Stimulated activated CD8-positive, alpha-beta memory T cell treated with anti-CD3 and anti-CD28 coated beads, Interleukin-12 subunit alpha, Interleukin-12 subunit beta, amount 100 ng/mL, for 24 hours (primary cell): Measurements from ENCODE around the gene CD93.

Experiments used
- DNase-seq: peaks from one replicate; pipeline ENCODE4 v3.0.0-alpha.2; 2020; ENCODE audit errors: extremely low read depth

Gene CD93

DNA sequence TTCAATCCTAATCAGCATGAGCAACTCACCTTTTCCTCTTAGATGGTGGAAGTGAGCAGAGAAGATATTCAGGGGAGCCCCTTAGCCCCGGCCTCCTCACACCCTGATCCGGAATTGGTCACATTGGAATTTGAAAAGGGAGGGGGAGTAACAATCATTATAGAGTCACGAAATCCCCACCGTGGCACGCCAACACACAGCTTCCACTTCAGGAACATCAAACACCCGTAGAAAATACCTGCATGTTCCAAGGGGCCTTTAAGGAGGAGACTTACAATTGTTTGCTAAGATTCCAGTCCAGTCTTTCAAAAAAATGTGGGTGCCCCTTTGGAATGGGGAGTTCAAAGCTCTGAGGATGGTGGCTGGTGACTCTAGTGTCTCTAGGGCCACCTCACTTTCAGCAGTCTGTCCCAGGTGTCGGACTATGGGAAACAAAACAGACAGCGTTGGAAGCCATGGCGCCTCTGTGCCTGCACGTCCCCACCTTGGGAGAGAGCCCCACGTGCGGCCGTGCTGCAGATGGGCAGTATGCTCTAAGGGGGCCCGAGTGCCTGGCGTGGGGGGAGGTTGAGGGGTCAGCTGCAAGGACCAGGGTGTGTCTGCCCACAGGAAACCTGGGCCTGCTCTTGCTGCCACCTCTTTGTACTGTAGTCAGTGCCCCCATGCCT is 2.4 kb downstream of the CD93 start:
- DNase-seq, result no peak

DNA sequence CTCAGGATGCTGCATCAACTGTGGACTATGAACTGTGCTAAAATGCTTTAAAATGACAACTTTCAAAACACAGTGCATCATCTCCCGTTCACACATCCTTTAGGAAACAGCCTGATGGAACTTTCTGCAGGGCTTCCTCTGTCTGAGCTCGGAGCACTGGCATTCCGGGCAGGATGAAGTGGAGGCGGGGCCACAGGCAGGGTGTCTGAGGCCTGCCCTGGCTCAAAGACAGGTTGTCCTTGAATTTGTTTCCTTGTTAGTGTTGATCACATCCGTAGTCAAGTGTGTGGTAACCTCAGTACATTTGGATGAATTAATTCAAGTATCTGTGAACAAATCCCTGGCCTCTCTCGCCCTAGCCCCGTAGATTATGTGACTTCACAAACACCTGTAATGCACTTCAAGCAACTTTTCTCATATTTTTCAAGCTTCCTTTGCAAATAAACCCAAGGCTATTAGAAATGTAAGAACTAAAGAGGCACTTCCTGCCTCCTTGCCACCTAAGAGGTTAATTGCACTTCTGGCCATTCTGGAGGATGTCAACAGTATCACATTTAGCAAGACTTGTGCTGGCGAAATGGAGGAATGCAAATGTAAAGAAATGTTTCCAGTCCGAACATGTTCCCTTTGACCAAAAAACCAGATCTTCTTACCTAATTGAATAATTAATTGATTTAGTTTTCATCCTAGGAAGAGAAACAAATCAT is 3.1 kb downstream of the CD93 start:
- DNase-seq, result no peak

DNA sequence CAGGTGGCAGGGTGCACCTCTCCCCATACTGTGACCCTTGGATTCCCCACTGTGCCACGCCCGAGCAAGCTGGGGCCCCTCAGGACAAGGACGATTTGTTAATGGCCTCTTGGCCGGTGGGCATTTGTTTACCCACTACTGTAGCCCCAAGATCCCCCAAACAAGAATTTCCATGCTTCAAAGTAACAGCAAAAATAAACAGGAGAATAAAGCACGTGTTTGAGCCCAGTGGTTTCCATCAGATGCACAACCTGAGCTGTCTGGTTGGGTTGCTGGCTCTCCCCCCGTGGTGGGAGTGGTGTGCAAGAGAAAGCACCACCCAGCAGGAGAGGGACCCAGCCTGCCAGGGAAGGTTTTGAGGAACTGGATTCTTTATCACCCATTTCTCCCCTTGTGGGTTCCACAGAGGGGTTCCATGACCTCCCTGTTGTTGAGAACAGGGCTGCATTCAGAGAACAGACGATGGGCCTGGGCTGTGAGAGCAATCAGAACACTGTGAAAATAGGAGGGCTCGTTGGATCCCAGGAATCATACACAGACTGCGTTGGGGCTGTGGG is 4.8 kb downstream of the CD93 start:
- no peak for DNase-seq

DNA sequence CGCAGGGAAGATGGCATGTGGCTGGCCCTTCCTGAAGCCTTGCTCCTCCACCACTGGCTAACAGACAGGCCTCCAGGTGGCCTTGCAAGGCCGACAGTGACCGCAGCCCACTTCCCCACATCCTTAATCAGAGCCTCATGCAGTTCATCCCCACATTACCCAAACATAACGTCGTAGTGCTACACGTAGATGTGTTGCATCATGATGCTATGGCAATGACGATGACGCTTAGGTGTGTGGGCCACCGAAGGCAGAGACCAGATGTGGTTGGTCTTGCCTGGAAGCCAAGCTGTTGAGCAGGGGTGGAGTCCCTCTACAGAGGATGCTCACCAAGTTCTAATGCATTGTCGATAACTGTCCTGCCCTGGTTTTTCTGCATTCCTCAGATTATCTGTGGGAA is 5.6 kb downstream of the CD93 start:
- DNase-seq, result no peak

DNA sequence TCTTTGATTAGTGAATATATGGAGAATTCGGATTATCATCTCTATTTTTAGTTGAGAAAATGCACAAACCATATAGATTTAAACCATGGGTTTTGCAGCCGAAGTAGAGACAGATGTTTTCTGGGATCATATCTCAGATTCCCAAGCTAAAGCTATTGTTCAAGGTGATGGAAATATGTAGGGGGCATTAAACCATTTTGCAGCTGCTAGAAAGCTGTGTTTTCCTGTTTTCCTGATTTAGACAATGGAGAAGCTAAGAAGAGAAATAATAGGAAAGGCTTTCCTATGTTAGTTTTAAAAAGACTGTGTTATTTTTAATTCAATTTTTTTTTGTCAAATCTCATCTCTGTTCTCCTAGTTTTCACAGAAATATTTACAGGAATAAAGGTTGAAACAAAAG is 6.2 kb downstream of the CD93 start:
- DNase-seq, result no peak

DNA sequence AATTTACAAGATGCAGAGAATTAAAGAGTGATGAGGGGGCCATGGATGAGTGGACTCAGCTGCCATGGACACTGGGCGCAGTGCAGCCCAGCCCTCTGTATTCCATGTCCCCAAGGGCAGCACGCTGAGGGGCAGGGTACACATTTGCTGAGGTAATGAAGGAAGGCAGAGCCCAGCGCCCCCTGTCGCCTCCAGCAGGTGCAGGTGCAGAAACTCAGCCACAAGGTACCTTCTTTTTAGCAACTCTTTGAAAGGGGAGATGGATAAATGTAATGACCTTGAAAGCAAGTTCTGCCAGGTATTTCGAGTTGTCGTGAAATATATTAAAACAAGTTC is 7.1 kb downstream of the CD93 start:
- no peak for DNase-seq

DNA sequence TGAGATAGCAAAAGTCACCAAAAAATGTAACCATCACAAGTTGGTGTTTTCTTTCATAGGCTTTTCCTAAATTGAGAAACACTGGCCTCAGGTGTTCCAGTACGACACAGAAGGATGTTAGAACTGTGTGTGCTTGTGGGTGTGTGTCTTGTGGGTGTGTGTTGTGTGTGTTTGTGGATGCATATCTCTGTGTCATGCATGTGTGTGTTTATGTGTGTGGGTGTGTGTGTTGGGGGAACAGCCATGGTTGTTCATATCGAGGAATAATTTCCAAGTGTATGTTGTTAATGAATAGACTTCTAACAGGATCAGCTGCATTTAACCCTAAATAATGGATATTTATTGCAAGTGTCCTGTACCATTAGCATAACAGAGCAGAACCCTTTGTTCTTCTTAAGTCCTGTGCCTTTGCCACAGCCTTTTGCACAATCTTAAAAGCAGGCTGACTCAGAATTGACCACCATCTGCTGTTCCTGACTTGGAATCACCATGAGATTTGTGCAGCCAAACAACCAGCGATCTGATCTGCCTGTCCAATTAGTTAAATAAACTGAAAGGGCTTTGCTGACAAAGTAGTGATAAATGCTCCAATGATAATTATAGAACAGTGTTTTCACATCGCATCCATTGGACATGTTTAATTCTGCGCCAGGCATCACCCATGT is 7.6 kb downstream of the CD93 start:
- no peak for DNase-seq

DNA sequence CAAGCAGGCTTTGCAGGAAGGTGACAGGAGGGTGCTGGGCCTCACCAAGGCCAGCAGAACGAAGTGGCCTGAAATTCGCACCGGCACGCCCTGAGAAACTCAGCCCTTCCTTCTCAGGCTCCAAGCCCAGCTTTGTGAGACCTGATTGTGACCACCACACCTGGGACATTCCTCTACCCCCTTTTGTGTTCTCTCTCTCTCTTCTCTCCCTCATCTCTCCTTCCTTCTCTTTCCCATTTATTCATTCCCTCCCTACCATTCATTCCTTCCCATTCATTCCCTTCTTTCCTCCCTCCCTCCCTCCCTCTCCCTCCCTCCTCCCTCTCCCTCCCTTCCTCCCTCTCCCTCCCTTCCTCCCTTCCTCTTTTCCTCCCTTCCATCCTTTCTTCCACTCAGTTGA is 8.8 kb downstream of the CD93 start:
- no peak for DNase-seq

DNA sequence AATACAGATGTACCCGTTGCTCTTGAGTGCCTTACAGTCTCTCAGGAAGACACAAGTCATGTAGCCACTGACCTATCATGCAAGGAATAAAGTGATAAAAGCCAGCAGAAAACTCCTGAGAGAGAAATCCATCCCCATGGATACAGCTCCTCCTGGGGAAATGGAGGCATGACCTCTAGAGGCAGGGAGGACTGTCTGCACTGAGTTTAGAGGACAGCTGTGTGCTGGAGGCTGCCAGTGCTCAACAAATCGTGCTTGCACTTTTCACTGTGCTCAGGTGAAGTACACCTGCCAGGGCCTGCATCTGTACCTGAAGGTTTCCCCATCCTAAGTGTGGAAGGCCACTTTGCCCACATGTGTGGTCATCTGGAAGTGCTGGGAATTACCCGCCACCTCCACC is 12.1 kb downstream of the CD93 start:
- DNase-seq, result no peak

DNA sequence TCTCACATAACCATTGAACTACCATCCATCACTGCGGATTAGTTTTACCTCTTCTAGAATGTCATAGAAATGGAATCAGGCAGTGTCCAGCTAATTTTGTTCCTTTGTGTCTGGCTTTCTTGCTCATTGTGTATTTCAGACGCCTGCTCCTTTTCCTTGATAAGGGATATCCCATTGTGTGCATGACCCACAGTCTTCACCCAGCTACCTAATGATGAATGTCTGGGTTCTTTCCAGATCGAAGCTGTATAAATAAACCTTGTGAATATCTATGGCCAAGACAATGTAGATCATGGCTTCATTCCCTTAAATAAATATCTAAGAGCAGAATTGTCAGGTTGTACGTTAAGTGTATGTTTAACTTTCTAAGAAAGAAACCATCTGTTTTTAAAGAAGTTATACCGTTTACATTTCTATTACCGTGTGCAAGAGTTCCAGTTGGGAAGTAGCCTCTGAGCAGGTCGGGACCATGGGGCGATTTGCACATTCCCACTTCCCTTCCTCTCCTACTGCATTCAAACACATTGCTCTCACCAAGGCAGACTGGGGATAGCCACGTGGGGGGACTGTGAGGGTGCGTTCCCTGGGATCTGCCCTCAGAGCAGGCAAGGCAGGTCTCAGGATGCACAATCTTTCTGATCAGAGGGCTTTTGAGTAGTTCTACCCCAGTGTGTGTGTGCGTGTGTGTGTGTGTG is 13.1 kb downstream of the CD93 start:
- no peak for DNase-seq

DNA sequence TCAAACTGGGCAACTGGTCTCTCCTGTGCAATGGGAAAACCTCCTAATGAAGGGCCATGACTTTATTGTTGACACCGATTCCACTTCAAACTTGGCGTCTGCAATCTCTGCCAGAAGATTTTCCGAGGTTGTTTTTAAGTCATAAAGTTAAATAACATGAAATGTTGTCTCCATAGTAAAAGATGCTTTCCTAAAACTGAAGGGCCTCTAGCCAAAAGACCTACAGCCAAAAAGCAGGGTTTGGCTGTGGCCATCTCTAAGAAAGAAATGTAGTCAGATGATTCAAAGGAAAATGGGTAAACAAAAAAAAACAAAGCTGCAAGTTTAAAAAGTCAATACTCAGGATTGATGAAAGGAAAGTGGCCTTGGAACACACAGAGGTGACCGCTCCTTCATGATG is 14.1 kb downstream of the CD93 start:
- DNase-seq, result no peak

DNA sequence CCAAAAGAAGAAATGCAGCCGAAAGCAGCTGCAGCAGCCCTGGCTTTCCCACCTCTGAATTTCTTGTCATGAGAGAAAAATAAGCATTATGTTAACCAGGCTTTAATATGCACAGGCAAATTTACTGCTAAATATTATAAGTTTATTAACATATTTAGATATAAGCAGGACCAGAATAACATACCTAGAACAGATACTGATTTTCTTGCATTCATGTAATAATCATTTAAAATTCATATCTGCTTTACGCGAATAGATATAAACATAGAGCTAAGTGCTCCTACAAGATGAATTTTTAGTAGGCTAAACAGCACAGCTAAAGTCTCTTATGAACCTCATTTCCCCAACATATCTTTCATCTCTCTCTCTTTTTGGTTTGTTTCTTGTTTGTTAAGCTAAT is 14.7 kb downstream of the CD93 start:
- no peak for DNase-seq

DNA sequence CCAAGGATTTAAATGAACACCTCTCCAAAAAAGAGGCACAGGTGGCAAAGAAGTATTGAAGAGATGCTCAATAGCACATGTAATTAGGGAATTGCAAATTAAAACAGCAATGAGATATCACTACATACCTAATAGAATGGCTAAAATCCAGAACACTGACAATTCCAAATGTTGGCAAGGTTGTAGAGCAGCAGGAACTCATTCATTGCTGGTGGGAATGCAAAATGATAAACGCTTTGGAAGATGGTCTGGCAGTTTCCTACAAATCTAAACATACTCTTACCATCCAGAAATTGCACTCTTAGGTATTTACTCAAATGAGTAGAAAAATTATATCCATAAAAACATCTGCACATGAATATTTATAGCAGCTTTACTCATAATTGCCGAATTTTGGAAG is 17.0 kb downstream of the CD93 start:
- no peak for DNase-seq

DNA sequence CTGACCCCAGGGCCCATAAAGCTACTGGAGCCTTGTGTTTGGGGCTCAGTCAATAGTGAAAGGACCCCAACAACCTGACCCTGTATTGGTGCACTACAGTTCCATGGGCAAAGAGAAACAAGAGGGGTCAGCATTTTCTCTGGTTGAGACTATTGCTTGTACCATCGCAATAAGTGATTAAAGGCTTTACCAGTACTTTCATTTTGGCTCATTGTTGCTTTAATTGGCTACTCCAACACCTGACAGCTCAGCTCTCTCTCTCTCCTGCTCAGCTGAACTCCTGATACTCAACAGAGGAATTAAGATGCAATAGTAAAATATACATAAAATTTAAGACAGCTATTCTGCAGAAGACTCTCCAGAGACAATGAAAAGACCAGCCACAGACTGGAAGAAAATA is 17.8 kb downstream of the CD93 start:
- no peak for DNase-seq

DNA sequence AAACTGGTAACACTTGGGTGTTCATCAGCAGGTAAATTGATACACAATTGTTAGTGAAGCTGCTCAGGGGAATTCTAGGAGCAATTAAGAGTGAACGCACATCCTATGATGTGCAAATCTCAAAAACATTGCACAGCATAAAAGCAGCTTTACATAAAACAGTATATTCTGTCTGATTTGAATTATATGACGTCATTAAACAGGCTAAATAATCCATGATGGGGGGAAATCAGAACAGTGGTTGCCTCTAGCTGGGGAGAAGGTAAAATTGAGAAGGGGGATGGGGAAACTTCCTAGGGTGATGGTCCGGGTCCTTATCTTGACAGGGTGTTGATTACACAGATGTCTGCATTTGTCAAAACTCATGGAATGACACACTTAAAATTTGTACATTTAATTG is 19.4 kb downstream of the CD93 start:
- DNase-seq, result no peak

DNA sequence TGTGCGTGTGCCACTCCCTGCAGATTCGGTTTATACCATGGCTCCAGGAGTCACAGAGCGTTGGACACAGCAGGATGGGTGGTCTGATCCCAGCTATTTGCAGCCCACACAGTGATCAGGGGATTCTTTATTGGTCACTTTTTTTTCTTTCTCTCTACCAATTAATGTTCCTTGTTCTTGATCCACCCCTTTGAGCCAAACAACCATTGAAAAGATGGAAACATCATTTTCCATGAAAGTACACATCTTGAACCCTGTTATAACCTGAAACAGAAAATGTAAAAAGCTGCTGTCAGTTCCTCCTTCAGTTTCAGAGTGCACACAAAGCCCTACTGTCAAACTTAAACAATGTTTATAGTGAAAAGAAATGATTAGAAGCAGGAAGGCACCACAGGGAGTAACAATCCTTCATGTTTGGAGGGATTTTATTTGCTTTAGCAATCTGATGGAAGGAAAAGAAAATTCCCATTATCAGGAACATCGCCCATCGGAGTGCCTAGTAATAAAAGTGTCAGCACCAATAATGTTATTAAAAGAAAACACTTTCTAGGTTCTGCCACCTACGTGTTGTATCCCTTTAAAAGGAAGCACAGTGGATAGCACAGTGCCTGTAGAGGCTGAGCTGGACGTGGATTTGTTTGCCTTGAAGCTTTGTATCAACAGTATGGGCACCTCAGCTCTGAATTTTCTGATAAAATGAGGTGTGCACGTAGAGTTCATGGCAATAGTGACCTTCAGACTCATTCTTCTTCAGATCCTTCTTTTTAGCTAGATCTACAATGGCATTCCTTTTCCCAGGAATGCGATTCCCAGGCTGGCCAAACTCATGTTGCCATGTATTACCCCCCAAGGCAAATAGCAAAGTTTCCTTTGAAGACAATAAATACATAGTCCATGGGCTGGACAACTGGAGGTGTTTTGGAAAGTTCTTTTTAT is 20.6 kb downstream of the CD93 start:
- DNase-seq, result no peak

DNA sequence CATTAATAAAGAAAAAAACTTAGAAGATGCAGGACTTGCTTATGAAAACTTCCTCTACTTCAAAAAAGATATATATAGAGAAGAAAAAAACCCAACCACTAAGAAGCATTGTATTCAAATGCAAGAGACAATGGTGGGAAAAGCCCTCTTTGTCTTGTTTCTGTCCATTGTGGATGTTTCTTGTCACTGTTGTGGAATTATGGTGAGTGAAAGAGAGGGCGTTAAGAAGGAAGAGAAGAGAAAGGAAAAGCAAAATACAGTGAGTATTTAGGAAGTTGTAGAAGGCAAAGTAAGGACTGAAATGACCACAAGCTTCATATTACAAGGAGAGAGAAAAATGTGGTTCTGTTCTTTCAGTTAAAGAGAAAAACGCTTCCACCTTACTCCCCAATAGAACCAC is 22.5 kb downstream of the CD93 start:
- no peak for DNase-seq

DNA sequence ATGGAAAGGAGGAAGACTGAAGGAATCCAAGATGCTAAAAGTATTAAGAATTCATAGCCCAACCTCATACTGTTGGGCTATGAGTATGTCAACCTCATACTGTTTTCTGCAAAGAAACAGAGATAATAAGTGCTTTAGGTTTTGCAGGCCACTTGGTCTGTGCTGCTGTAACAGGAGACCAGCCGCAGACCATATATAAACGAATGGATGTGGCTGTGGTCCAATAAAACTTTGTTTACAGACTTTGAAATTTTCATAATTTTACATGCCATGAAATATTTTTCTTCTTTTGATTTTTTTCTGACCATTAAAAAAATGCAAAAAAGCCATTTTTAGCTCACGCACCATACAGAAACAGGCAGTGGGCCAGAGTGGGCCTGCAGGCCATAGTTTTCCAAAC is 23.0 kb downstream of the CD93 start:
- DNase-seq, result no peak

DNA sequence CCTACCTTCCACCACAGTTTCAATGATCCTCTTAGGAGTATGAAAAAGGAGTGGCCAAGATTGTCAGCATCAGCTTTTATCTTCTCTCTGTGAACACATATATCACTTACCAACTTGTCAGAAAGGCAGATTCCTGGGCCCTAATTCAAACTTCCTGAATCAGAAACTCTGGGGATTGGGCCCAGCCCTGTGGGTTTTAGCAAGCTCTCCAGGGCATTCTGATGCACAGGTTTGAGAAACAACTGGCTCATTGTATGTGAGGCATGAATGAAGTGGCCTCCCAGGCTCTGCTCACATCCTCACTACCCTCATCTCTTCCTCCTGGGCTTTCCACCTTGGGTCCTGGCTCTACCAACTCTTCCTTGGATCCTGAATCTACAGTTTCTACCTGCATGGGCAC is 23.5 kb downstream of the CD93 start:
- DNase-seq, result no peak

DNA sequence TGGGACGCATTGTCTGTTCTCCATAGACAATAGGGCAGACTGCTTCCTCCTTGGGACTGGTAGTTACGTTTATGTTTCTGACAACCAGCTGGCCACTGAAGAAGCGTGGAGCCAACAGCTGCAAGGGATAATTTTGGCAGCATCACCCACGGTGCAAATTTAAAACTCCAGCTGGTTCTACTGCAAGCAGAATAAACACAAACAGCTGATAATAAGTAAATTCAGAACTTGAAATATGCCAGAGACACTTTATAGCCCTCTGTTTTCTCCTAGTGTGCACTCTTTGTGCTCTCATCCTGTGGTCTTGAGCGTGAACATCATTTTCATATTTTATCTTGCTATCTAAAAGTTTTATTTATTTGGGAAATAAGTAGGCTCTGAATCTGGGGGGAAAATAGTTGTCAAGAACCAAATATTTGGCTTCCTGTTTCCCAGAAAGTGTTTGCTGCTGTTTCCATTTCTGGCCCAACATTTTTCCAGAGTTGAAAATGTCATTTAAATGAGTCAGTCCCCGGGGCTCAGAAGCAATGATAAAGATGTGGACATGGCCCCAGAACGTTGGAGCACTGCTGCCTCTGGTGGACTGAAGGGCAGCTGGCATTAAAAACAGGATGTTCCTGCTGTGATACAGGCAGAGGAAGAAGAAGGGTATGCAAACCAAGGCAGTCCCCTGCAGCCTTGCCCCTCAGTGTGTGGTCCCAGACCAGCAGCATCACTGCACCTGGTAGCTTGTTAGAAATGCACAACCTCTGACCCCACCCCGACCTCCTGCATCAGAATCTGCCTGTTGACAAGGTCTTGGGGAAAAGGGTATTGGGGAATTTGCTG is 24.2 kb downstream of the CD93 start:
- DNase-seq, result no peak

DNA sequence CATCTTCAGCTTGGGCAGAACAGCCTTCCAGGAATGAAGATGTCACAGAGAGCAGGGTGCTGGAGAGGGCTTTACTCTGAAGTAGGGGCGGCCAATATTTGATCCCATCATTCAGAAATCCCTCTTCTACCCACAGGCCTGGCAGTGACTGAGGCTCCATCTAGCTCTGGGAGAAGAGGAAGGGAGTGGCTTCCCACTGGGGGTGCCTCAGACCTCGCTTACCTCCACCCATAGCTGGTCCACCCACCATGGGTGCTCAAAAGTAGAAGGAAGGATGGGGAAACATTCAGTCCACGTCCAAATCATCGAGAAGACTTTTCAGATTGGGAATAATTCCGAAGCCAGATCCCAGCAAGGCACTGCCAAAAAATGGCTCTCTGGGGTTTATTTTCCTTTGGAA is 24.9 kb downstream of the CD93 start:
- DNase-seq, result no peak
